HG03196 (cell line): ENCODE data around the gene ISOC2.

Experiments
- ATAC-seq: cut with Tn5 transposase; IDR thresholded peaks from one replicate; pipeline ENCODE4 v1.9.1; 2021; ENCODE audit not compliant: unreplicated experiment

The ISOC2 gene

DNA sequence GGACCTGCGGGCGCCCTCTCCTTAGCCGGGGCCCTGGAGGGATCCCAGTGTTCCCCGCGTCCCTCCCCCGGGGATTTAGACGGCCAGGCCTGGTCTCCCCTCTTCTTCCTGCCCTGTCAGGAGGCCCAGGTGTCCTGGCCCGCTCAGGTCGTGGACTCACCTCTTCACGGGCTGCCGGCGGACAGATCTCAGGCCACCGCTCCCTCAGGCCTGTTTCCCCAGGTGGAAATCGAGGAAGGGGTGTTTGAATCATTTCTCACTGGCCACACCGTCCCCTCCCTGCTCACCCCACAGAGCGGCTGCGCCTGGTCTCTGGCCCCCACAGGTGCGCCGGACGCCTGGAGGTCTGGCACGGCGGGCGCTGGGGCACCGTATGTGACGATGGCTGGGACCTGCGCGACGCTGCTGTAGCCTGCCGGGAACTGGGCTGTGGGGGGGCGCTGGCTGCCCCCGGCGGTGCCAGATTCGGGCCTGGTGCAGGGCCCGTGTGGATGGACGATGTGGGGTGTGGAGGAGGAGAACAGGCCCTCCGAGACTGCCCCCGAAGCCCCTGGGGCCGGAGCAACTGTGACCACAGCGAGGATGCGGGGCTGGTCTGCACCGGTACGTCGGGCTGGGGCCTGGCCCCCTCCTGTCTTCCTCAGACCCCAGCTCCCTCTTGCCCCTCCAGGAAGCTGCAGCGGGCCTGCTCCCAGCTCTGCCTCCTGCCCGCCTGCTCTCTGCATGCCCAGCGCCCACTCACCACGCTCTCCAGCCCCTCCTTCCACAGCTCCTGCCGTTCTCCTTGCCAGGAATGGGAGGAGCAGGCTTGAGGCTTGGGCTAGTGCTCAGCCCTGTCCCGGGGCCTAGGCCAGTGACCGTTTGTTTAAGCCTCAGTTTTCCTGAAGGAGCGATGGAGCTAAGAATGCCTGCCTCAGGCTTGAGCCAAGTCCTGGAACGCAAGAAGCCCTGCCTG, 29.3 kb upstream of the ISOC2 start:
- ATAC-seq, result no peak

GRCh38 chr19:55489711-55490477, 28.5 kb upstream of the ISOC2 start:
- no peak for ATAC-seq

GRCh38 chr19:55488986-55489710, 27.7 kb upstream of the ISOC2 start:
- ATAC-seq, result no peak

DNA sequence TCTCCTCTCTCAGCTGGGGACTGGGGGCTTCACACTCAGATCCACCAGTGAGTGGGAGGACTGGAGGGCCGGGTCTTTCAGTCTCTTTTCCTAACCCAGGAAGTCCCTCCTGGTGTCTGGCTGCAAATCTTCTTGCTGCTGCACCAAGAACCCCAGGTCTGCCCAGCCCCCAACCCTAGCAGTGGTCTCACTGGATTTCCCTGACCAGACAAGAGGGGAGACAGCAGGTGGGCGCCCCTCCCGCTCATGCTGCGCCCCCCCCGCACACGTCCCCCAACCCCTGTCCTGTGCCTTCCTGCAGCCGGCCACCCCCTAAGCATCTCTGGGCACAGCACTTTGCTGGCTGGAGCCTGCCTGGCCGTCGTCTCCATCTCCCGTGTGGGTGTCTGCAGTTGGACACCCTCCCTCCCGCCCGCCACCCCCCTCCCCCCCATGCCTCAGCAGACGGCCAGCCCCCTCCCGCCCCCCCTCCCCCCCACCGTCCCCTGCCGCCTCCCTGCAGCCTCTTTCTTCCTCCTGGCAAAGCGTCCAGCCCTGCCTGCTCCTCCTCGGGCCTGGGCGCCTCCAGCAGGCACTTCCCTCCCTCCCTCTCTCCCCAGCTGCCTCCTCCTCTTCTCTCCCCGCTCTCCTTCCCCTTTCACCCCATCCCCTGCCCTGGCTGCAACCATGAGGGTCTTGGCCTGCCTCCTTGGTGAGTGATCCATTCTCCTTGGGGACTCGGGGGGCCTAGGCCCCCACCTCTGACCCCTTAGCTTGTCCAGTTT, 26.7 kb upstream of the ISOC2 start, which contains the start of gene SSC5D:
TSS of gene SSC5D (plus strand) at position 513 of the 764 bp plus-strand sequence. CDS start at position 667, 154 bp downstream.
- ATAC-seq, result no peak

- no peak for ATAC-seq
Measured at GRCh38 chr19:55486971-55487923, 25.8 kb upstream of the ISOC2 start.

GRCh38 chr19:55486043-55486970, 24.9 kb upstream of the ISOC2 start:
- no peak for ATAC-seq

DNA sequence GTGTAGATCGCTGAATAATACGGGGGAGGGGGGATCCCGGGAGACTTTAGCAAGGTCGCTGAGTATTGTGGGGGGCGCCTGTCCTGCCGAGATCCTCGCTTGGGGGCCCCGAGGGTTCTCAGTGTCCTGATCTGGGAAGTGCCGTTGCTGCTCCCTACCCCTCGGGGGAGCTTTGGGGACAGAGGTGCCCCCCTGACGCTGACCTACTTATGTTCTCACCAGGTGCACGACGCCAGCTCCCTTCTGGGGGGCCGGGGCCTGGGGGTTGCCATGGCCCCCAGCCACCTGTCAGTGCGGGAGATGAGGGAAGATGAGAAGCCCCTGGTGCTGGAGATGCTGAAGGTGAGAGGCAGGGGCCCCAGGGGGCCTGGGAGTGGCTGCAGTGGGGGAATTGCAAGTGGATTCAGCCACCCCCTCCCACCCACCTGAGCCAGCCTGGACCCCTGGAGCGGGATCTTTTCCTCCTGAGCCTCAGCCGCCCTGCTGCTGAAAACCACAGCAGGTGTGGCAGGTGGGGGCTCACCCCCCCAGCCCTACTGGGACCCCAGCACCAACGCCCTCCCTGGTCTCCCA, 24.1 kb upstream of the ISOC2 start:
- ATAC-seq, result no peak

- no peak for ATAC-seq
Measured at GRCh38 chr19:55484593-55485438, 23.4 kb upstream of the ISOC2 start, which contains the start of gene NAT14. Gene NAT14 (plus strand): TSS chr19:55485188. CDS start chr19:55485709, 521 bp downstream.

DNA sequence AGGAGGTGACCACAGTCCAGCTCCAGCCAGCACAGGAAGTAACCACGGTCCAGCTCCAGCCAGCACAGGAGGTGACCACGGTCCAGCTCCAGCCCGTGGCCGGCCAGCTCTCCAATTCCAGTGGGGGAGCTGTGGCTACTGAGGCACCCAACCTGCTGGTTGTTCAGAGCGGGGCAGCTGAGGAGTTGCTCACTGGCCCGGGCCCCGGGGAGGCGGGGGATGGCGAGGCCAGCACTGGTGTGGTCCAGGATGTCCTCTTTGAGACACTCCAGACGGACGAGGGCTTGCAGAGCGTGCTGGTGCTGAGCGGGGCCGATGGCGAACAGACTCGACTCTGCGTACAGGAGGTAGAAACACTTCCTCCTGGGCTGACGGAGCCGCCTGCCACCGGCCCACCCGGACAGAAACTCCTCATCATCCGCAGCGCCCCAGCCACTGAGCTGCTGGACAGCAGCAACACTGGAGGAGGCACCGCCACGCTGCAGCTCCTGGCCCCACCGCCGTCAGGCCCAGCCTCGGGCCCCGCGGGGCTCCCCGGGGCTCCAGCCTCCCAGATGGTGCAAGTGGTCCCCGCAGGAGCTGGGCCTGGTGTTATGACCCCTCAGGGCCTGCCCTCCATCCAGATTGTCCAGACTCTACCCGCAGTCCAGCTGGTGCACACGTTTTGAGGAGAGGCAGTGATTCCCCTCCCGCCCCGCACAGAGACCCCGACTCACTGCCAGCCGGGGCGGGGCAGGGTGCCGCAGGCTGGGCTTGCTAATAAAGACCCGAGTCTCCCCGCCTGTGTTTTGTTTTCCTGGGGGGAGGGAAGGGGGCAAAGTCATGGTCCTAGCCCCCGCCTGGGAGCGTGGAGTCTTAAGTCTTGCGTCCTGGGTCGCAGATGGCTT, 22.5 kb upstream of the ISOC2 start:
- no peak for ATAC-seq

GRCh38 chr19:55482967-55483705, 21.7 kb upstream of the ISOC2 start:
- no peak for ATAC-seq

- ATAC-seq, result no peak
Measured at GRCh38 chr19:55482156-55482961, 20.9 kb upstream of the ISOC2 start.

- ATAC-seq, result no peak
Measured at GRCh38 chr19:55481794-55482155, 20.3 kb upstream of the ISOC2 start.

DNA sequence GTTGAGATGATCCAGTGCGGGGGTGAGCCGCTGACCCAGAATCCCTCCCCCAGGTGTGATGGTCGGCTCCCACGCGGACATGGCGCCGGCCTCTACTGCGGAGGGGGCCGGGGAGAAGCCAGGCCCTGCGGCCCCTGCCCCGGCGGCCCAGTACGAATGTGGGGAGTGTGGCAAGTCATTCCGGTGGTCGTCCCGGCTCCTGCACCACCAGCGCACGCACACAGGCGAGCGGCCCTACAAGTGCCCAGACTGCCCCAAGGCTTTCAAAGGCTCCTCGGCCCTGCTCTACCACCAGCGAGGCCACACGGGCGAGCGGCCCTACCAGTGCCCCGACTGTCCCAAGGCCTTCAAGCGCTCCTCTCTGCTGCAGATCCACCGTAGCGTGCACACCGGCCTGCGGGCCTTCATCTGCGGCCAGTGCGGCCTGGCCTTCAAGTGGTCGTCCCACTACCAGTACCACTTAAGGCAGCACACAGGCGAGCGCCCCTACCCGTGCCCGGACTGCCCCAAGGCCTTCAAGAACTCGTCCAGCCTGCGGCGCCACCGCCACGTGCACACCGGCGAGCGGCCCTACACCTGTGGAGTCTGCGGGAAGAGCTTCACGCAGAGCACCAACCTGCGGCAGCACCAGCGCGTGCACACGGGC, 19.8 kb upstream of the ISOC2 start:
- no peak for ATAC-seq
